Stimulated activated naive CD8-positive, alpha-beta T cell treated with anti-CD3 and anti-CD28 coated beads, Interleukin-15, Interleukin-2, amounts not matched to agents 100 ng/mL and 50 ng/mL, for 24 hours (primary cell): ENCODE data around the gene KLF3.
A peak's percentile ranks its signal among the peaks of the same experiment; 100 is the strongest.

Experiments
- H3K27ac Mint-ChIP-seq: one replicate; pipeline ENCODE4 v1.8.0; 2021; ENCODE audit warnings: mild to moderate bottlenecking, mixed read lengths
- H3K27me3 Mint-ChIP-seq: one replicate; pipeline ENCODE4 v1.8.0; 2021; ENCODE audit warnings: mixed read lengths
- H3K36me3 Mint-ChIP-seq: one replicate; pipeline ENCODE4 v1.8.0; 2021; ENCODE audit warnings: low read depth, mixed read lengths
- H3K4me1 Mint-ChIP-seq: one replicate; pipeline ENCODE4 v1.8.0; 2021; ENCODE audit warnings: low read depth, mixed read lengths
- H3K4me3 Mint-ChIP-seq: one replicate; pipeline ENCODE4 v1.8.0; 2021; ENCODE audit warnings: mild to moderate bottlenecking, mixed read lengths
- H3K9me3 Mint-ChIP-seq: one replicate; pipeline ENCODE4 v1.8.0; 2021; ENCODE audit warnings: mixed read lengths

KLF3 gene

GRCh38 chr4:38665551-38666411 lies 1.8 kb downstream of the KLF3 start:
- H3K4me1 Mint-ChIP-seq = peaks cover 75% of the 10 kb centered on the region
- peaks cover 6% of the 10 kb centered on the region for H3K36me3 Mint-ChIP-seq
- H3K9me3 Mint-ChIP-seq = peaks cover 4% of the 10 kb centered on the region
- no peaks in the 10 kb centered on the region for H3K27me3 Mint-ChIP-seq
- H3K27ac Mint-ChIP-seq = peak overlapping the region; percentile 86
- peak overlapping the region; percentile 88 for H3K4me3 Mint-ChIP-seq

- H3K4me1 Mint-ChIP-seq = peaks cover 75% of the 10 kb centered on the region
- H3K4me3 Mint-ChIP-seq = peak overlapping the region; percentile 88
- no peaks in the 10 kb centered on the region for H3K9me3 Mint-ChIP-seq
- no peaks in the 10 kb centered on the region for H3K27me3 Mint-ChIP-seq
- peak overlapping the region; percentile 86 for H3K27ac Mint-ChIP-seq
- peaks cover 3% of the 10 kb centered on the region for H3K36me3 Mint-ChIP-seq
These were observed 2.7 kb downstream of the KLF3 start for GRCh38 chr4:38666766-38667084.

GRCh38 chr4:38667085-38667893 lies 3.3 kb downstream of the KLF3 start:
- Mint-ChIP-seq H3K4me1 (peaks cover 75% of the 10 kb centered on the region), H3K9me3 (no peaks in the 10 kb centered on the region), H3K27me3 (no peaks in the 10 kb centered on the region), H3K4me3 (peak overlapping the region; percentile 88), H3K27ac (peak overlapping the region; percentile 86), H3K36me3 (peaks cover 3% of the 10 kb centered on the region)

- no peaks in the 10 kb centered on the region for H3K27me3 Mint-ChIP-seq
- peaks cover 82% of the 10 kb centered on the region for H3K4me1 Mint-ChIP-seq
- H3K4me3 Mint-ChIP-seq = peak overlapping the region; percentile 14
- peak overlapping the region; percentile 36 for H3K27ac Mint-ChIP-seq
- H3K36me3 Mint-ChIP-seq = peaks cover 3% of the 10 kb centered on the region
- no peaks in the 10 kb centered on the region for H3K9me3 Mint-ChIP-seq
These were observed 4.4 kb downstream of the KLF3 start for GRCh38 chr4:38668203-38668971.

- H3K27me3 Mint-ChIP-seq = no peaks in the 10 kb centered on the region
- peak overlapping the region; percentile 36 for H3K27ac Mint-ChIP-seq
- no peaks in the 10 kb centered on the region for H3K9me3 Mint-ChIP-seq
- H3K4me3 Mint-ChIP-seq = peak overlapping the region; percentile 14
- H3K36me3 Mint-ChIP-seq = peaks cover 3% of the 10 kb centered on the region
- peaks cover 91% of the 10 kb centered on the region for H3K4me1 Mint-ChIP-seq
These were observed 5.2 kb downstream of the KLF3 start for GRCh38 chr4:38669208-38669607.

GRCh38 chr4:38670109-38670901 lies 6.3 kb downstream of the KLF3 start:
- Mint-ChIP-seq H3K4me3 (peak overlapping the region; percentile 67), H3K36me3 (no peaks in the 10 kb centered on the region), H3K27me3 (no peaks in the 10 kb centered on the region), H3K27ac (peak overlapping the region; percentile 48), H3K4me1 (peaks cover 97% of the 10 kb centered on the region), H3K9me3 (no peaks in the 10 kb centered on the region)

GRCh38 chr4:38670939-38671591 lies 7.1 kb downstream of the KLF3 start:
- Mint-ChIP-seq H3K4me3 (peak overlapping the region; percentile 67), H3K27ac (peak overlapping the region; percentile 83), H3K9me3 (no peaks in the 10 kb centered on the region), H3K27me3 (no peaks in the 10 kb centered on the region), H3K36me3 (no peaks in the 10 kb centered on the region), H3K4me1 (peaks cover 97% of the 10 kb centered on the region)

GRCh38 chr4:38671592-38671940 lies 7.6 kb downstream of the KLF3 start:
- Mint-ChIP-seq H3K4me3 (peak overlapping the region; percentile 67), H3K9me3 (no peaks in the 10 kb centered on the region), H3K27me3 (no peaks in the 10 kb centered on the region), H3K4me1 (peaks cover 93% of the 10 kb centered on the region), H3K27ac (peak overlapping the region; percentile 83), H3K36me3 (no peaks in the 10 kb centered on the region)

GRCh38 chr4:38672074-38672396 lies 8.0 kb downstream of the KLF3 start:
- Mint-ChIP-seq H3K27ac (peak overlapping the region; percentile 78), H3K4me1 (peaks cover 88% of the 10 kb centered on the region), H3K9me3 (no peaks in the 10 kb centered on the region), H3K36me3 (no peaks in the 10 kb centered on the region), H3K4me3 (no peak overlapping the region), H3K27me3 (no peaks in the 10 kb centered on the region)

GRCh38 chr4:38672397-38673129 lies 8.6 kb downstream of the KLF3 start:
- H3K27me3 Mint-ChIP-seq = no peaks in the 10 kb centered on the region
- H3K27ac Mint-ChIP-seq = peak overlapping the region; percentile 78
- H3K4me1 Mint-ChIP-seq = peaks cover 87% of the 10 kb centered on the region
- no peak overlapping the region for H3K4me3 Mint-ChIP-seq
- no peaks in the 10 kb centered on the region for H3K36me3 Mint-ChIP-seq
- no peaks in the 10 kb centered on the region for H3K9me3 Mint-ChIP-seq

- Mint-ChIP-seq H3K4me1 (peaks cover 87% of the 10 kb centered on the region), H3K4me3 (peak overlapping the region; percentile 31), H3K9me3 (no peaks in the 10 kb centered on the region), H3K27me3 (no peaks in the 10 kb centered on the region), H3K36me3 (no peaks in the 10 kb centered on the region), H3K27ac (peak overlapping the region; percentile 78)
These were observed 9.4 kb downstream of the KLF3 start for GRCh38 chr4:38673130-38673978.

- no peaks in the 10 kb centered on the region for H3K27me3 Mint-ChIP-seq
- H3K4me3 Mint-ChIP-seq = peak overlapping the region; percentile 58
- H3K36me3 Mint-ChIP-seq = peaks cover 5% of the 10 kb centered on the region
- peaks cover 85% of the 10 kb centered on the region for H3K4me1 Mint-ChIP-seq
- no peaks in the 10 kb centered on the region for H3K9me3 Mint-ChIP-seq
- H3K27ac Mint-ChIP-seq = peak overlapping the region; percentile 81
These were observed 10.5 kb downstream of the KLF3 start for GRCh38 chr4:38674258-38675144.
